ENCODE measurements around the gene ACBD3.

ACBD3 gene

DNA sequence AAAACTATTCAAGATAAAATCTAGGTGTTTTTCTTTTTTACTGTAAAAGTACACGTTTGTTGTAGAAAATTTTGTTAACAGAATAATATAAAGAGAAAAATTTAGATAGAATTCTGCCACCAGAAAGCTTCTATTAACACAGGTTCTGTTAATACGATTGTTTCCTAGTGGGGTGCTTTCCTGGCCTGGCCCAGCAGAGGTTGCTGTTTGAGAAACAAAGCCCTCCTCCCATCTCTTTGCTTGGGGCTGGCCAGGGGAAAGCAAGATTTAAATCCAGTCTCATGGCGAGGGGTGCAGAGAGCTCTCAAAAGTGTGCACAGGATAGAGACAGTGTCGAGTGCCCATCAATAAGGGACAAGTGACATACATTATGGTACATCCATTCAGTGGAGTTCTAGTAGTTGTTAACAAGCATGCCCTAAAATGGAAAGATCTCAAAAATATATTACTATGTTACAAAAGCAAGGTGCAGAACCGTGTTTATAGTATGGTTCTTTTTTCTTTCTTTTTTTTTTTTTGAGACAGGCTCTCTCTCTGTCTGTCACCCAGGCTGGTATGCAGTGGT is 14.6 kb upstream of the ACBD3 start:
- DNase-seq = no peak

DNA sequence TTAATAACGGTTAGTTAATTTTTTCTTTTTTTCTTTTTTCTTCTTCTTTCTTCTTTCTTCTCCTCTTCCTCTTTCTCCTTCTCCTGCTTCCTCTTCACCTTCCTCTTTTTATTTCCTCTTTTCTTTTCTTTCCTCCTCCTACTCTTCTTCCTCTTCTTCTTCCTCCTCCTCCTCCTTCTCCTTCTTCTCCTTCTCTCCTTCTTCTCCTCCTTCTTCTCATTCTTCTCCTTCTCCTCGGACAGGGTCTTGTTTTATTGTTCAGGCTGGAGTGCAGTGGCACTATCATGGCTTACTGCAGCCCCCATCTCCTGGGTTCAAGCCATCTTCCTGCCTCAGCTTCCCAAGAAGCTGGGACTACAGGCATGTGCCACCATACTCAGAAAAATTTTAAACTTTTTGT is 13.4 kb upstream of the ACBD3 start:
- DNase-seq = no peak

DNA sequence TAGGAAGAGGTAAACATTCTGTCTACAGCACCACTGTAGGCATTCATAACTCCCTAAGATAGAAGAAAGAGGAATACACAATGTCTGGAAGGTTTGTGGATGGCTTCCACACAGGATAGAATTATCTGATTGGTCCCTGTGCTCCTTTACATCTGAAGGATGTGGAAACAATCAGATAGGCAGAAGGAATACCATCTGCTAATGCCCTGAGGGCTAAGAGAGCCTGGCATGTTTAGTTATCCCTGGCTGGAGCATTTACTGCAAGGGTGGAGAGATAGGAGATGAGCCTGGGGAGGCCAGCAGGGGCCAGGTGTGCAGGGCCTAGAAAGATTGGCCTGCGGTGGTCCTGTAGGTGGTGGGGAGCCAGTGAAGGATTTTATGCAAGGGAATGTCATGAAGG is 8.6 kb upstream of the ACBD3 start:
- DNase-seq = no peak

DNA sequence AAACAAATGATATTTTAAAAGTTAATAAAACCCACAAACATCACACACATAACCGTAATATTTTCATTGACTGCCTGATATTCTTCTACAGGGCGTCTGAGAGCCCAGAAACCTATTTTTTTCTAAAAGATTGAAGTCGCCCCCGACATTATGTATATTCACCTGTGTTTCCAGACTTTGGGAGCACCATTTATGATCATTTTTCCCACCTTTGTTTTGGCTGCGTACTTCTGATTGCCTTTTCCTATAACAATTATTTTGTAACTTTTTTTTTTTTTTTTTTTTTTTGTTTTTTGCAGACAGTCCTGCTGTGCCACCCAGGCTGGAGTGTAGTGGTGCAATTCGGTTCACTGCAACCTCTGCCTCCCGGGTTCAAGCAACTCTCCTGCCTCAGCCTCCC is 839 bp upstream of the ACBD3 start:
- DNase-seq = no peak

DNA sequence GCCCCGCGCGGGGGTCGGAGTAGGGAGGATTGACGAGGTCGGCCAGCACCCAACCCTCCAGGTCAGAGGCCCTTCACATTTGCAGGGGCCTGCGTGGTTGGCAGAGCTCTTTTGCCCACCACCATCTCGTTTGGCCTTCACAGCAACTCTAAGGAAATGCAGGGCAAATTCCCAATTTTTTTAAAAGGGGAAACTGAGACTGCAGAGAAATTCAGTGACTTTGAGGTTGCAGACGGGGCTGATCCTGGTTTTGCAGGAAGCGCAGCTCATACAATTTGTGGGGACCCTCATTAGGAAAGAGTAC is 430 bp upstream of the ACBD3 start:
- no peak for DNase-seq

DNA sequence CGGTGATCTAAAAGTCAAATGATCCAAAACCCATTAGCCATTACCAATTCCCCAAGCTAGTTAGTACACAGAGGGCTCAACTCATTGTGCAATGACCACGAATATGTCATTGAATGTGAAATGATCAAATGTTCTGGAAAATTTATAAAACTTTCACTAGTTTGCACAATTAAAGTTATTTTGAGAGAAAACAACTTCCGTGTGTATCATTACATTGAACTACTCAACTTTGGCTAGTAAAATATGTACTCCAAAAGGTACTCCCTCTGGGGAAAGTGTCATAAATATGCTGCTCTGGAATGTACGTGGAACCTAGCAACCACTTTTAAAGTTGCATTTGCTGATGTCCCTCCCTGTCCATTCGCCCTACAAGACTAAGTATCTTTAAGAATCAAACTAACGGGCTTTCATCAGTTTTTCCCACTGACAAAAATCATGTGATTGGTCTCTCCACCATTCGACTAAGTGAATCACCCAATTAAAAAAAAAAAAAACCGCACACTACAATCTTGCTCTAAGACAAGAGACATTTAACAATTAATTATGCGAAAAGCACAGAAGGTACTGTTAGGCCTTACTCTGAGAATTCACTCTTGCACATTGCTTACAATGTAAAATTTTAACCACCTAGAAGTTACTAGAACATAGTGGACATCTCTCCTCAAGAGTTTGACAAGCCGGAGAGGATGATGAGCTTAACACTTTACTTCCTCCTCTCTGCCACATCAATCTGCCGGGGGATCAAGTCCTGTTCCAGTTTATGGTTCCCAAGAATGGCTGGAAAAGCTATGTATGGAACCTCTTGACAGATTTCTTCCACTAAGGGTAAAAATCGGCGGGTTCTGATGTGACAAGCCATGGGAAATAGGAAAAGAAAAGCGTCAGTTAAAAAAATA is 1.2 kb downstream of the ACBD3 start:
- no peak for DNase-seq

DNA sequence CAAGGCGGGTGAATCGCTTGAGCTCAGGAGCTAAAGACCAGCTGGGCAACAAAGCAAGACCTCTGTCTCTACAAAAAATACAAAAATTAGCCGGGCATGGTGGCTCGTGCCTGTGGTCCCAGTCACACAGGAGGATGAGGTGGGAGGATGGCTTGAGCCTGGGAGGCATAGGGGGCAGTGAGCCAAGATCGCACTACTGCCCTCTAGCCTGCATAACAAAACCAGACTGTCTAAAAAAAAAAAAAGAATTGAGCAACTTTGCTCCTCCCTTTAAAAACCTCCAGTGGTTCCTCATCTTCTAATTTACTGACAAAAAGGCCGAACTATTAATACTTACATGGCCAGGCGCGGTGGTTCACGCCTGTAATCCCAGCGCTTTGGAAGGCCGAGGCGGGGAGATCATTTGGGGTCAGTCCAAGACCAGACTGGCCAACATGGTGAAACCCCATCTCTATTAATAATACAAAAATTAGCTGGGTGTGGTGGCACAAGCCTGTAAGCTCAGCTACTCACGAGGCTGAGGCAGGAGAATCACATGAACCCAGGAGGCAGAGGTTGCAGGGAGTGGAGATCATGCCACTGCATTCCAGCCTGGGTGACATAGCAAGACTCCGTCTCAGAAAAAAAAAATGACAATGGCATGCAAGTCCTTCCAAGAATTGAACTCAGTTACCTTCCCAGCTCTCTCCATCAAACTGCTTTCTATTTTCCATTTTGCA is 4.4 kb downstream of the ACBD3 start:
- no peak for DNase-seq

DNA sequence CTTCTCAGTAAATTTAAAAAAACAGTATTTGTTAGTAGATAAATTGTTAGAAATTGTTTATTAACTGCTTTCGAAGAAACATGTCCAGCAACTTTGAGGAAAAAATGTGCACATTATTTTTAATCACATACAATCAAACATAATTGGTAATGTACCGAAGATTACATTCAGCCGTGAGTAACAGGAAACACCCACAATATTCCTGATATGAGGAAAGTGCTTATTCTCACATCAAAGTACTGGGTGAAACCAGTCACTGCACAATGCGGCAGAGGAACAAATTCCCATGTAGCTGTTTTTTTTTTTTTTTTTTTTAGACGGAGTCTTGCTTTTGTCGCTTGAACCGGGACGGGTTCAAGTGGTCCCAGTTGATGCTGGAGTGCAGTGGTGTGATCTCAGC is 9.7 kb downstream of the ACBD3 start:
- no peak for DNase-seq

DNA sequence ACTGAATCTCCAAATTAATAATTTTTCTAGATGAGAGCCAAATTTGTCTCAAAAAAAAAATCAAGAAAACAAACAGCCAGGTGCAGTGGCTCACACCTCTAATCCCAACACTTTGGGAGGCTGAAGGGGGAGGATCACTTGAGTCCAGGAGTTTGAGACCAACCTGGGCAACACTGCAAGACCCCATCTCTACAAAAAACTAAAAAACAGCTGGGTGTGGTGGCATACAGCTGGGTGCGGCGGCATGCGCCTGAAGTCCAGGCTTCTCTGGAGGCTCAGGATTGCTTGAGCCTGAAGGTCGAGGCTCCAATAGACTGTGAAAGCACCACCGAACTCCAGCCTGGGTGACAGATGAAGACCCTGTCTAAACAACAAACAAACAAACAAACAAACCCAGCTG is 14.0 kb downstream of the ACBD3 start:
- DNase-seq = no peak

DNA sequence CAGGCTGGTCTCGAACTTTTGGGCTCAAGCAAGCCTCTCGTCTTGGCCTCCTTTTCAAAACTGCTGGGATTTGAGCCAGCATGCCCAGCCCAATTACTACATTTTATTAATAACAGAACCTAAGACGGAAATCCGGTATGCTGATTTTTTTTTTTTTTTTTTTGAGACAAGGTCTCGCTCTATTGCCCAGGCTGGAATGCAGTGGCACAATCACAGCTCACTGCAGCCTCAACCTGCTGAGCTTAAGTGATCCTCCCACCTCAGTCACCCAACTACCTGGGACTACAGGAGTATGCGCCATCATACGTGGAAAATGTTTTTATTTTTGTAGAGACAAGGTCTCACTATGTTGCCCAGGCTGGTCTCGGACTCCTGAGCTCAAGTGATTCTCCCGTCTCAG is 20.2 kb downstream of the ACBD3 start:
- no peak for DNase-seq

DNA sequence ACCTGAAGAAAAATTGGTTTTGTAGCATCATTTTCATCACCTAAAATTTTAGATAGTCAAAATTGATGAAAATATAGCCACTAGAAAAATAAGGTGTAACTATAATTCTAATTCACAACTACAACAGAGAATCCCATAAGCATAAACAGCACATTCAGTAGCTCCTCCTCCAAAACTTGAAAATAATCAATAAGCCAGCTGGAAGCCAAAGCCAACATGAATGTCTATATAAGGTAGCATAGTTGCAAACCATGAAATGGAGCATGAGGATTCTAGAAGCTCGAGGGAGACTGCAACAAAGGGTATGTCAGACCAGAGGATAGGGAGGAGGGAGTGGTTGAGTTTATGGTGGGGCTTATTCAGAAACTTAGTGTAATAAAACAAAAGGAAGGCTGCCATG is 22.4 kb downstream of the ACBD3 start:
- DNase-seq = no peak

DNA sequence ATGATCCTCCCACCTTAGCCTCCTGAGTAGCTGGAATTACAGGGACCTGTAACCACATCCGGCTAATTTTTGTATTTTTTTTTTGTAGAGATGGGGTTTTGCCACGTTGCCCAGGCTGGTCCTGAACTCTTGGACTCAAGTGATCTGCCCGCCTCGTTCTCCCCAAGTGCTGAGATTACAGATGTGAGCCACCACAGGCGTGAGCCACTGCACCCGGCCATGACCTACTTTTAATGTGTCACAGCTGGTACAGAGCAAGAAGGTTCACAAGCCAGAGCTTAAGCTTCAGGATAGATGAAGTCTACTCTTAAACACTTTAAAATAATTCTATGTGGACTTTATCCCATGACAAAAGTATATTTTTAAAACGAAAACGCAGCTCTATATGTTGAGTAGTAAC is 23.6 kb downstream of the ACBD3 start:
- no peak for DNase-seq

DNA sequence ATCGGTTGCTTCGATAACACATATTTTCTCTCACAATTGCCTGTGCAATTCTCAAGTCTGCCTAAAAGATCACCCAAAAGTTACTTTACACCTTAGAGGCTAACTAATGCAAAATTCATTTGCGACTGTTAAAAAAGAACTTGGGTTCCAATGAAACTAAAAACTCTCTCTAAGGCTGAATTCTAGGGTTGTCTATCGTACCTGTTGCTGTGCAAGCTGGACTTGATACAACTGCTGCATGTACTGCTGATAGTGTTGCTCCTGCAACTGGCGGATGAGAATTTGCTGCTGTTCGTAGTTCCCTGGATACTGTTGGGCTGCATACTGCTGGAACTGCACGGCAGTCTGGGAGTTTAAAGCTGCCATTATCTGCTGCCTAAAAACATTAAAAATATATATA is 27.6 kb downstream of the ACBD3 start:
- DNase-seq = no peak

DNA sequence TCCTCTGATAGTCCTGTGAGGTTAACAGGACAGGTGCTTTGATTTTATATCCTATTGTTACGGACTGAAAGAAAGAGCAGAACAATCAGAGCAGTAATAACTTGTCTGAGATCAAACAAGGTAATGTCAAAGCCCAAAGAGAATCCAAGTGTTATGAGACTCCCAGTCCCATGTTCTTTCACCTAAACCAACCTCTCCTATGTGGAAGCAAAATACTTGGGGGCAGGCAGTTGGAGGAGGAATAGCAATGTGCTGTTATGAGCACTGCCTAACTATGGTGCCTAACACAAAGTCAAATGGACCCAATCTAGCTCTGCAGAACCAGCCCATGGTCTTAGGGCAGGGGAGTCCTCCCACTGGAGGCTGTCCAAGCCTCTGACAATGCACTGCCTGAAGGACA is 28.1 kb downstream of the ACBD3 start:
- DNase-seq = no peak

DNA sequence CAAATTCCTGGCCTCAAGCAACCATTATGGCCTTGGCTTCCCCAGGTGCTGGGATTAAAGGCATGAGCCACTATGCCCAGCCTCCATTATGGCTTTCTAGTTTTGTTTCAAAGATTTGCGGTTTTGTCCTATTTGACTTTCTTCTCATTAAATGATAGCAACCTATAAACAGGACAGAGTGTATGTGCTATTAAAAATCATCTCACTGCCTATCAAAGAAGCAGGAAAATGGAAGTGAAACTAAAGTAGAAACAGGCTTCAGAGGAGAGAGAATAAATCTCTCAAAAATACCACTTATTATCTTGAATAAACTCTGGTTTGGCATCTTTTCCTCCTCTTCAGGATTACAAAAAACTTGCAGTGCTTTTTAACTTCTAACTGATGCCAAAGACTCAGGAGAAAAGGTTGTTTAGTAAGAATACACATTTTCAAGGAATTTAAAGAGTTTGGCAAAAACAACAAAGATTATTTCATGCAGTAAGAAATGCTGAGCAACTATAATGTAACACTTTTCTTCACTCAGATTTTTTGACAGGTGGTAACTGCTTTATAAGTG is 28.7 kb downstream of the ACBD3 start:
- DNase-seq = no peak

DNA sequence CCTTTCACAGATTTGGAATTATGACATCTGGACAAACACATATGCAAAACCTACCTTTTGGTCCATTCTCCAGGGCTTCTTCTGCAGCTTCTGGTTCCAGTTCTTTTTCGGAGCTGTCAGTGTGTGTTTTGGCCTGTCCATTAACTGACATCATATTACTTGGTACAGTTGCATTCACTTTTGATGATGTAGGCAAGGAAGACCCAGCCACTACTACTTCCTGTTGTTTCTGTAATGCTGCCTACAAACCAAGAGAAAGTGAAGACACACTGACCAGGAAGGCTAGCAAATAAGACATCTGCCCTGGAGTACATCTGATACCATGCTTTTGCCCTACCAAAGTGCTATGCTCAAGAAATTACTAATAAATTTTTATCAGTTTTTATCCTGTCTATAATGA is 31.9 kb downstream of the ACBD3 start:
- DNase-seq = no peak

DNA sequence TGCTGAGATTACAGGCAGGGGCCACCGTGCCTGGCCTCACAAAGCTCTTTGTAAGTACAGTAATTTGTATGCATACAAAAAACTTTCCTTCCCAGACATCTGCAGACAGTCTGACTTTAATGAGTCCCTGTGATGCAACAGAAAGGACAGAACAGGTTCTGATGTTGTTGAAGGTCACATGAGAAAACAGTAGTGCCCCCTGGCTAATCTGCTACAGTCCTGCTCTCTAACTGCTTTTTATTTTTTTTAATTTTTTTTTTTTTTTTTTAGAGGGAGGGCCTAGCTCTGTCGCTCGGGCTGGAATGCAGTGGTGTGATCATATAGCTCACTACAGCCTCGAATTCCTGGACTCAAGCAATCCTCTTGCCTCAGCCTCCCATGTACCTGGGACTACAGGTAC is 36.7 kb downstream of the ACBD3 start:
- DNase-seq = no peak

DNA sequence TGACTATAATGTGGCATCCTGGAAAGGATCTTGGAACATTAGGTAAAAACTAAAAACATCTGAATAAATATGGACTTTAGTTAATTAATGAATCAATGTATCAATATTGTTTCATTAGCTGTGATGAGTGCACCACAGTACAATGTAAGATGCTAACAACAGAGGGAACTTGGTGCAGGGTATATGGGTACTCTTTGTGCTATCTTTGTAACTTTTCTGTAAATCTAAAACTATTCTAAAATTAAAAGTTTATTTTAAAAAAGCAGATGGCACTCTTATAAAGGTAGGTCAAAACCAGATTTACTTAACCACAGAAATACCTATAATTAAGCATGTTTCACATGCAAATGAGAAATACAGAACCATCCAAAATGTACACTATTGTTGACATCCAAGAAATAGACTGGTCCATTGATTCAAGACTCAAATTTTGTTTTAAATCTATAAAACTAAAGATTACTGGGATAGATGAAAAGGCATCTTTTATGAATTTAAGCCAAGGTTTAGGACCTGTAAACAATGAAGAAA is 38.4 kb downstream of the ACBD3 start:
- no peak for DNase-seq

DNA sequence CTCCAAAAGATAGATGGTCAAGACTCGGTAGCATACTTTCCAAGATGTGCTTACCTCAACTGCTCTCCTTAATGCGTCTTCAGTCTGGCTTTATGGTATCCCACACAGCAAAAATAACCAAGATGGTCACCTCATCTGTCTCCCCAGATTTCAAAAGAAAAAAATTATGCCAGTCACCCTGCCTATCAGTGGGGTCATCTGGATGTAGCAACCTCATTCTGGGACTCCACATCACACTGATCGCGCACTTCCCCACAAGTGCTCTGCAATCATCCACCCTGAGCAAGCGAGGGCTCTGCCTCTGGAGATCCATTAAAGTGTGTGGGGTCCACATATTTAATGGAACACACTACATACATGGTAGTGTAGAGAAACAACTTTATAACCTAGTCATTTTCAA is 42.5 kb downstream of the ACBD3 start:
- no peak for DNase-seq

DNA sequence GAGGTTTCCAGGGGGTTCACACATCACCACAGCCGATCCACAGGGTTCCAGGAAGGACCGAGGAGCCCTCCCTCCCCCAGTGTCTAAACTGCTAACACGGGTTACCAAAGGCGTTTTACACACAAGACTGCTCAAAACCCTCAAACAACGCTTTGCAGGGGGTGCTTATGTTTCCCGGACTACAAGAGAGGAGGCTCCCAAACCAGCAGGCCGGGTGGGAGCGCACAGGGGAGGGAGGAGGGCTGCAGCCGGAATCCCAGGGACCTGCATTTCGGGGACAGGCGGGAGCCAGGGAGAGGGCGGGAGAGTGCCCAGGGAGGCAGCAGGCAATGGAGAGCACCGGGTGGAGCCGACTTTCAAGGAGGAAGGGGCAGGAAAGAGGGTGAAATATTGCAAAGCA is 50.8 kb downstream of the ACBD3 start:
- no peak for DNase-seq

DNA sequence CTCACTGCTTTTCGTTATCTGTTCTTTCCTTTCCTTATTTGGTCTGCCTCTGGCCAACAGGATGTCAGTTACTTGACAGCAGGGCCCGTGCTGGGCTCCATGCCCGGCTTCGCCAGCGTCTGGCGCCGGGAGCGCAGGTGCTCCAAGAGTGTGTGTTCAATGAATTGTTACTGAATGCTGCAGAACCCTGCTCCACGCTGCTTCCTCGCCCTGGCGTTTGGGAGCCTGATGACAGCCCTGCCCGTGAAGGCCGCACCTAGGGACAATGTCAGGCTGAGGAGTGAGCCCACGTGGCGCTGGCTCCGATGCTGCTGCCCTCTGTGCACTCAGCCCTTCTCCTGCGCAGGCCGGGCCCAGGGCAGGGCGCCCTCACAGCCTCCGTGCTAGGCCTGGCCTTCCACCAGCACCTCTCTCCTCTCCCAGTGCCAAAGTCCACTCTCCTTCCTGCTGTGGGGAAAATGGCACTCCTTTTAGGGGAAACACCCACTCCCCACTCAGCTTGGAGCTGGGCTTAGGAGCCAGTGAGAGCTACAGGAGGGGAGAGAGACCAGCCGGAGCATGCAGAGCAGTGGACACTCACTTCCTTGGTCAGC is 51.4 kb downstream of the ACBD3 start:
- no peak for DNase-seq

DNA sequence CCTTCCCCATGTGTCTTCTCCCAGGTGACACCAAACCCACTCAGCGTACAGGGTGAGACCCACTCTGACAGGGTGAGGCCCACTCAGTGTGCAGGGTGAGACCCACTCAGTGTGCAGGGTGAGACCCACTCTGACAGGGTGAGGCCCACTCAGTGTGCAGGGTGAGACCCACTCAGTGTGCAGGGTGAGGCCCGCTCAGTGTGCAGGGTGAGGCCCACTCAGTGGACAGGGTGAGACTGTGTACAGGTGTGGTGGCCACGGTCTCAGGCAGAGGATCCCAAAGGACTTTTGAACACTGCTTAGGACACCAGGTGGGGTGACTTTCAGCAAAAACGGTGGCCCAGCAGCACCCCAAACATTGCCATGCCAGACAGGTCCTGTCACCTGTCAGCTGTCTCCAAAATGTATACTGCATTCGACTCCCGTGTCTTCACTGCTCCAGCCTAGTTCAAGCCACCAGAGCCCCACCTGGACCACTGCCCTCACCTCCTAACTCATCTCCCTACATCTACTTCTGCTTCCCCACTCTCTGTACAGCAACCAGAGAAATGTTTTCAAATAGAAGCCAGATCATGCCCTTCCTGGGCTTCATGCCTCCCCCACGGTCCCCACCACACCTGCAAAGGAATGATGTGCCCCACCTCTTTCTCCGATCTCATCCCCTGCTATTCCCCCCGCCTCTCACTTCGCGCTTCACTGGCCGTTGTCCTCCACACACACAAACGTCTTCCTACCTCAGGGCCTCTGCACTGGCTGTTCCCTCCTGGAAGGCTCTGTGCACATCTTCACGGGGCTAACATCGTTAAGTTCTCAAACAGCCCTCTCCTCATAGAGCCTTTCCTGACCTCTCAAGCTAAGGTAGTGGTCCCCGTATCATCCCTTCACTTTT is 52.1 kb downstream of the ACBD3 start:
- no peak for DNase-seq
